Islet precursor cell (in vitro differentiated cells): Measurements from ENCODE around the gene MED26.

Experiments
- DNase-seq: peaks from one replicate; pipeline ENCODE4 v3.0.0-alpha.2; 2018

Gene MED26

GRCh38 chr19:16587833-16588823 lies 39.9 kb downstream of the MED26 start:
- peak; percentile 71 for DNase-seq

- peak; percentile 87 for DNase-seq
These were observed 40.8 kb downstream of the MED26 start for GRCh38 chr19:16586991-16587832.

- DNase-seq = no peak
These were observed 41.5 kb downstream of the MED26 start for GRCh38 chr19:16586477-16586871.

- no peak for DNase-seq
These were observed 42.1 kb downstream of the MED26 start for GRCh38 chr19:16585808-16586476.

- no peak for DNase-seq
These were observed 42.8 kb downstream of the MED26 start for GRCh38 chr19:16585094-16585801.

- DNase-seq = peak; percentile 91
These were observed 43.5 kb downstream of the MED26 start for GRCh38 chr19:16584248-16585093.

- no peak for DNase-seq
These were observed 45.3 kb downstream of the MED26 start for GRCh38 chr19:16582486-16583261.

DNA sequence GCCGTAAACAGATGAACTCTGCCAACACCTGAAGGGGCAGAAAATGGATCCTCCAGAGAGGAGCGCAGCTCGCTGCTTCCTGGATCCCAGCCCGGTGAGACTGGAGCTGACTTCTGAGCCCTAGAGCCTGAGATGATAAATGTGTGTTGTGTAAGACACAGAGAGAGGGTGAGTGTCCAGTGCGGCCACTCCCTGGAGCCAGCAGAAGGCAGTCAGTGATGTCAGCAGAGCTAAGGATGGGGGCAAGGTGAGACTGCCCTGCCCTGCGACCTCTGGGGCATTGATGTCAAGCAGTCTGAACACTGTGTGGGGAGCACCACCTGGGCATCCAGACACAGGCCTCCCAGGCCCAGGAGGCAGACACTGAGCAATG lies 46.0 kb downstream of the MED26 start:
- no peak for DNase-seq

DNA sequence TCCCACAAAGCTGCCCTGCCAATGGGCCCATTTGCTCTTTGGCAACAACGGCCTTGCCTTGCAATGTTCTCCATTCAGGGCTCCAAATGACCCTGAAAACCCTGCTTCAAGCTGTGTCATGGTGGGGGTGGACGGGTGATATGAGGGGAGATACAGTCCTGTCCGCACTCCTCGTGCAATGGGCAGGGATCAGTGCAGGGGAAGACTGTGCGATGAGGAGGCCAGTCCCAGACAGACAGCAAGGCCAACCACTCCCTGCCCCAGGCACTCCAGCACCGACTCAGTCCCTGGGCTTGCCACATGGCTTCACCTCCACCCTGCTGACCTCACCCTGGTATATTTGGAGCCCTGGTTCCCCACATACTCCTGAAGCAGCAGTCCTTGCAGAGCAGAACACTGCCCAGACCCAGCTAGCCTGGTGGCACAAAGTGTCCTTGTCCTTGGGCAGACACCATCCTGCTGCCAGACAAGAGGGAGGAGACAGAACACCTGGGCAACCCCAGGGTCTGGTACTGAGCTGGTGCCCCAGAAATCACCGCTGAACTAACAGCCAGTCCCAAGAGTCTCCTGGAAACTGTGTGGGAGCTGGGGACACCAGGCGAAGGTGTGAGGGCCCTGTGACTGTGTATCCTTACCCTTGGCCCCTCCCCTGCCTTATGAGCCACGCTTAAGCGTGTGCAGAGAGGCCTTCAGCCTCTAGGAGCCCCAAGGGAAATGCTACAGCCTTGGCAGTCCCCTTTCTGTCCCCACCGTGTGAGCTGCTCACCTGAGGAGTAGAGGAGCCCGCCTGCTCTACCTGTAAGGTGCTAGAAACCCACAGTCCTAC lies 46.6 kb downstream of the MED26 start:
- DNase-seq = no peak

DNA sequence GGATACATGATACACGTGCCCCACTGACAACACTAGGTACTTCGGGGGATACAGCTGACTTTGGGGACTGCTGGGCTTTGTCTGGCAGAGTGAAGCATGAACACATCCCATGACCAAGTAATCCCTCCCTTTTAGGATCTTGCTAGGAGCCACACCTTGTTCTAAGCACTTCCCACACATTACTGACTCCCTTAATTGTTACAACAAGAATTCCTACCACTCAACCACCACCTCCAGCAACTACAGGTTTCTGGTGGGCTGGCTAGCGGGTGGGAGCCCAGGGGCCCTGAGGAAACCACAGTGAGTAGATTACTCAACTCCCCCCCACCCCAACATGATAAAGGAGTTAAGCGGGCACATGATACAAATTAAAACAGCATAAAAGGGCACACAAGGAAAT lies 48.6 kb downstream of the MED26 start:
- no peak for DNase-seq

GRCh38 chr19:16577531-16577985 lies 50.4 kb downstream of the MED26 start:
- DNase-seq = no peak

DNA sequence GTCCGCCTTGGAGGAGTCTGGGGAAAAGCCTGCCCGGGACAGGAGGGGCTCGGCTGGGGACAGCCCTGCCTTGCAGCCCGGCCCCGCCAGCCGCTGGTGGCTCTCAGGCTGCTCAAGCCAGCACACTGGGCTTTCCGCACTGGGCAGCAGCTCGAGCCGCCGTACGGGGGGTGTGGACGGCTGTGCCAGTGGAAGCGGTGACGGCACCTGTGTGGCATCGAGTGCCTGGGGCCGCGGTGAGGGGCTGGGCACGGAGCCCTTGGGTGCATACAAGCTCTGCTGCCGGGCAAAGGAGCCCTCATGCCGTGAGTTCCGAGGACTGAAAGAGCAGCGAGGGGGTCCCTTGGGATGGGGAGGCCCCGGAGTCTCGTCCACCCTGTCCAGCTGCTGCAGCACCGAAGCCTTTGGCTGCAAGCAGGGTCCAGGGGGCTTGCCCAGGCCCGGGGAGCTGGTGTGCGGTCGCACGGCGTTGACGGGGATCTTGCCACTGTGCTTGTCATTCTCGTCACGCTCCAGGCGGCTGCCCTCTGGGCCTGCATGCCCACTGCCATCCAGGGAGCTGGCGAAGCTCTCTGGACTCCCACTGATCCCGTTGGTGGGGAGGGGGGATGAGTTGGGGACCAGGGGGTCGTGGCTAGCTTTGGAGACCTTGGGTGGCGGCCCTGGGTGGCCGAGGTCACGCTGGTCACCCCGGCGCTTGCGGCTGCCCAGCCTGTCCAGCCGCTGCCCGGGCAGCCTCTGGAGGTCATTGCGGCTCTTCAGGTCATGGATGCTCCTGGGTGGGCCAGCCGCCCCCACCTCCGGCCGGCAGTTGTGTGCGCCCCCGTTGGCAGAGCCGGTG lies 51.1 kb downstream of the MED26 start:
- DNase-seq = no peak

DNA sequence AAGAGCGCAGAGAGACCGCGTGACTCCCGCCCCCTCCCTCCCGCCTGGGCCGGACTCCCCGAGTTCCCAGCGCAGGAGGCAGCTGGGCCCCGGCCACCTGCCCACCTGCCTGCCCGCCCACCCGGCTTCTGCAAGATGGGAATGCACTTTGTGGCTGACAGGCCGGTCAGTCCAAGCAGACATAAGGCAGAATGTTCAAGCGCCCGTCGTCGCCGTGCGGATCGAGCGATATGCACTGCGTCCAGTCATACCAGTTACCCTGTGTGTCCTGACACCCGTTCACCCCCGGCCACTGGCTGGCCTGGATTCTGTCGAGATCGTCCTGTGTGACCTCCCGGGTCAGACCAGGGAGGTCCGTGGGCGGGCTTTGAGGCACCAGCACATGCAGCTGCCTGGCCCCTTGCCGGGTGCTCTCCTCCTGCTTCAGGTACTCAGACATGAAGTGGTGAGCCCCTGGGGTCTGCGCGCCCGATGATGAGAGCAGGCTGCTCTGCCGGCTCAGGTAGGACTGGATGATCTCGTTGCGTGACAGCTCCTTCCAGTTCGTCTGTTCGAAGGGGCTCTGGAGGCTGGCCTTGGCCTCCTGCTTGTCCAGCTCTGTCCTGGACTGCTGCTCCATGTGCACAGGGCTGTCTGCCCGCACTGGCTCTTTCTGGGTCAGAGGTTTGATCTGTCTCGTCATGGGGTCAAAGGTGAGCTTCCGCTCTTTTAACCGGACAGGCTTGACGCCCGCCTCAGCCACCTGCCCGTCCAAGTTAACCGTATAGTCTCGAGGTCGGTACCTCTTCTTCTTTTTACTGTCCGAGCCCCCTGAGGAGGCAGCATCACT lies 51.9 kb downstream of the MED26 start:
- peak; percentile 49 for DNase-seq

GRCh38 chr19:16575282-16575681 lies 52.7 kb downstream of the MED26 start:
- no peak for DNase-seq

DNA sequence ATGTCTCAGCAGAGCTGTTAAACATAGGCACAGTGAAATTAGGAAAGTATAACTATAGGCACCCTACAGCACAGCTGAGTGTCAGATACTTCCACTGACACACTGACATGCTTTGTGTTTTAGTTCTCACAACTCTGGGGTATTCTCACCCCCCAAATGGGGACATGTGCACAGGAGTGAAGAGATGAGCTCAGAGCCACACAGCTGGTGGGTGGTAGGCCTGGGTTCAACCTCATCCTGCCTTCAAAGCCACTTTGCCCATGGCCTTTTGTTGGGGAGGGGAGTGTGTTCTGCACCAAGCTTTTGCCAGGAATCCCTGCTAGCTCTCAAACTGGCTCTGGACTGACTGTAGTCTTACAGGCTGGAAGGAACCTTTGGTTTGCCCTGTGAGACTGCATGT lies 54.1 kb downstream of the MED26 start:
- DNase-seq = no peak

- DNase-seq = no peak
These were observed 54.7 kb downstream of the MED26 start for GRCh38 chr19:16573296-16573695.

DNA sequence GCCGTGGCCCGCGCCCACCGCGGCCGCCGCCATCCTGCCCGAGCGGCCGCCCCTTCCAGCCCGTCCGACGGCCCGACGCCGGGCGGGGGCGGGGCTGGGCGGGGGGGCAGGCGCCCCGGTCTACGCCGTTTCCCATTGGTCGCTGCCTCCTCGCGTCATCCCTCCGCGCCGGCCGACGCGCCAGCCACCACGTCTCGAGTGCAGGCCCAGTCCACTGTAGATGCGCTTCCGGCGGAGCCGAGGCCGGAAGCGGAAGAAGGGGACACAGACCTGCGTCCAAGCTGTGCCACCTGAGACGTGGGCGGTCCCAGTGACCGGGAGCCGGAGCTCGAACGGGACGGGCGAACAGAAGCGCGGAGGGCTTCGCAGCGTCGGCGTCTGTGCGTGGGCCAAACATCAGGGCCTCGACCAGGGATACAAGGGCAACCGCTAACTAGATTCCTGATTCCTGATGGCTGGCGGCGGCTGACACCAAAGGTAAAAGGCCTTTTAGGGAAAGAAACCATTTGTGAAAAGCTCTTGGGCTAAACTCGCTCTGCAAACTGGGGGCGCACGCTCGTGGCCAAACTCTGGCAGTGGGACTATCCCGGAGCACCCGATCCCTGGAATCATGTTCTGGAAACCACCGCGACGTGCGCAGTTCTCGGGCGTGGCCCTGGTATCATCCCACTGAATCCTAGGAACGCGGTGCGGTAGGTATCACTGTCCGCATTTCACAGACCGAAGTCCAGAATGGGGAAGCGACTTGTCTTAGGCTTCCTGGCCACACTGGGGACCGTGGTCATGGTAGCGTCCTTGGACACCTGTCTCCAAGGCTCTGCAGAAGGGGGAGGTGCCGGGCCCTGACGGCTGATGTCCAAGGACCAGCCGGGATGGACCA lies 55.4 kb downstream of the MED26 start, which contains the start of gene SLC35E1:
TSS of gene SLC35E1 (minus strand) at position 84 of the 880 bp plus-strand sequence. CDS start at position 33, 51 bp downstream.
- peak; percentile 99 for DNase-seq
